OCI-LY7 (cell line): ENCODE results near the gene APC. TPM values are rescaled to one million over a fixed set of nuclear protein-coding genes. Genes with fewer than 3 reads are reported as not detected.

Experiments used
- BruUV-seq: library from RNA; stranded (reverse); fragments of 400-500 nt; replicated peaks from 2 replicates; lab custom pipeline; 2021; lab: Mats Ljungman, UMichigan
- CTCF ChIA-PET: fragments of 300-600 bp; sonication (Branson Sonifier 250); formaldehyde crosslinking; loops from one replicate; lab custom pipeline; 2022; ENCODE audit warnings: antibody characterized with exemption; ENCODE audit not compliant: unreplicated experiment; lab: Charles Lee
- POLR2A ChIA-PET: fragments of 300-600 bp; sonication (Branson Sonifier 250); formaldehyde crosslinking; loops from one replicate; lab custom pipeline; 2022; ENCODE audit warnings: antibody characterized with exemption; lab: Charles Lee
- DNase-seq: peaks from one replicate; pipeline ENCODE4 v3.0.0-alpha.2; 2015; ENCODE audit warnings: low spot score
- H2AFZ ChIP-seq: fragments of 200-600 bp; sonication (generic), shearing (Covaris generic); 2 replicates; pipeline ENCODE4 v1.6.1; 2014; ENCODE audit warnings: mild to moderate bottlenecking, antibody characterized with exemption, low read length, moderate library complexity
- H3K27ac ChIP-seq: fragments of 200-600 bp; sonication (generic); 2 replicates; pipeline ENCODE4 v1.5.1; 2014; ENCODE audit warnings: mixed run types, low read depth, mild to moderate bottlenecking, moderate library complexity, low read length, inconsistent platforms; ENCODE audit not compliant: poor library complexity, severe bottlenecking
- H3K36me3 ChIP-seq: fragments of 200-600 bp; sonication (generic); 2 replicates; pipeline ENCODE4 v1.6.1; 2014; ENCODE audit warnings: mild to moderate bottlenecking, antibody characterized with exemption, low read length, moderate library complexity, mixed read lengths; ENCODE audit not compliant: insufficient read depth
- H3K4me1 ChIP-seq: fragments of 200-600 bp; sonication (generic); 2 replicates; pipeline ENCODE4 v1.5.1; 2014; ENCODE audit warnings: mild to moderate bottlenecking, low read length; ENCODE audit not compliant: insufficient read depth, poor library complexity, severe bottlenecking
- H3K4me2 ChIP-seq: fragments of 200-600 bp; sonication (generic); 2 replicates; pipeline ENCODE4 v1.6.1; 2014; ENCODE audit warnings: mild to moderate bottlenecking, low read length
- H3K4me3 ChIP-seq: fragments of 200-600 bp; sonication (generic); 2 replicates; pipeline ENCODE4 v1.5.1; 2014; ENCODE audit warnings: mild to moderate bottlenecking, low read depth, low read length; ENCODE audit not compliant: poor library complexity, severe bottlenecking
- H3K79me2 ChIP-seq: fragments of 200-600 bp; sonication (generic); 2 replicates; pipeline ENCODE4 v1.6.1; 2016; ENCODE audit warnings: low read depth, mild to moderate bottlenecking, low read length, moderate library complexity, mixed read lengths; ENCODE audit not compliant: insufficient read depth
- H3K9me2 ChIP-seq: fragments of 200-600 bp; sonication (generic); 2 replicates; pipeline ENCODE4 v1.6.1; 2016; ENCODE audit warnings: mild to moderate bottlenecking, low read length, mixed read lengths; ENCODE audit not compliant: insufficient read depth
- H3K9me3 ChIP-seq: fragments of 200-600 bp; sonication (generic); 2 replicates; pipeline ENCODE4 v1.6.1; 2014; ENCODE audit warnings: mild to moderate bottlenecking, mixed run types, low read length, mixed read lengths
- H4K20me1 ChIP-seq: fragments of 200-600 bp; sonication (generic); 2 replicates; pipeline ENCODE4 v1.6.1; 2014; ENCODE audit warnings: mild to moderate bottlenecking, antibody characterized with exemption, low read length, moderate library complexity, mixed read lengths; ENCODE audit not compliant: insufficient read depth
- CTCF ChIP-seq: fragments of 200-600 bp; sonication (generic); conservative IDR thresholded peaks from 2 replicates; pipeline ENCODE4 v1.5.1; 2014; ENCODE audit warnings: mild to moderate bottlenecking, antibody characterized with exemption, low read length, moderate library complexity, mixed read lengths
- EZH2phosphoT487 ChIP-seq: fragments of 200-600 bp; sonication (generic); IDR thresholded peaks from 2 replicates; pipeline ENCODE4 v1.6.1; 2018; ENCODE audit warnings: low read depth, borderline replicate concordance, mild to moderate bottlenecking, mixed run types, antibody characterized with exemption, low read length, moderate library complexity, mixed read lengths
- intact Hi-C: fragments of 100-400 bp; cut with micrococcal nuclease; formaldehyde crosslinking; loops from one replicate; pipeline ENCODE4 v1.10.0; 2022; ENCODE audit not compliant: unreplicated experiment
- total RNA-seq, 2 experiments: library from RNA; depleted of rRNA in 1 of 2; stranded (reverse); fragments of >200 nt in 1 of 2; shearing (Covaris generic) in 1 of 2; gene quantifications; 2 replicates each; pipeline ENCODE4 v1.2.3, GENCODE V29; 2014 to 2022

APC gene
- total RNA-seq, 2 experiments from 2014 or later, result 33.1 to 34.8 TPM

GRCh38 chr5:112833971-112834370, 96.3 kb downstream of the APC start:
- H3K9me2 ChIP-seq, result no peaks in the 10 kb centered on the region
- DNase-seq, result no peak
- H2AFZ ChIP-seq, result no peak overlapping the region
- no peaks in the 10 kb centered on the region for H4K20me1 ChIP-seq
- no peak overlapping the region for H3K27ac ChIP-seq
- H3K79me2 ChIP-seq, result no peaks in the 10 kb centered on the region
- CTCF ChIA-PET, result no interaction called here
- POLR2A ChIA-PET, result interaction anchor here (0.6 to 0.7 kb wide), 3 partner anchors 31 to 128 kb away, joined by 3 to 6 read pairs (median 4); partner anchors contain the start of gene APC
- H3K4me3 ChIP-seq, result no peak overlapping the region
- H3K9me3 ChIP-seq, result no peaks in the 10 kb centered on the region
- no peaks in the 10 kb centered on the region for H3K4me1 ChIP-seq
- H3K36me3 ChIP-seq, result peaks cover 80% of the 10 kb centered on the region
- H3K4me2 ChIP-seq, result no peak overlapping the region
- BruUV-seq, result no TSS peak
- TF ChIP-seq CTCF (no peak), EZH2phosphoT487 (no peak)
- intact Hi-C loops, result no loop called here

GRCh38 chr5:112844489-112844888, 106.8 kb downstream of the APC start:
- POLR2A ChIA-PET, result interaction anchor here (0.6 to 1.1 kb wide), 5 partner anchors 16 to 165 kb away, joined by 3 to 5 read pairs (median 3); partner anchors contain the start of gene SRP19
- CTCF ChIA-PET, result no interaction called here

More at GRCh38 chr5:112844489-112844888, 106.8 kb downstream of the APC start:
- no peak overlapping the region for H3K4me2 ChIP-seq
- H4K20me1 ChIP-seq, result no peaks in the 10 kb centered on the region
- BruUV-seq, result no TSS peak
- no peaks in the 10 kb centered on the region for H3K79me2 ChIP-seq
- H3K9me3 ChIP-seq, result no peaks in the 10 kb centered on the region
- peaks cover 21% of the 10 kb centered on the region for H3K36me3 ChIP-seq
- no peak overlapping the region for H3K27ac ChIP-seq
- H3K9me2 ChIP-seq, result no peaks in the 10 kb centered on the region
- no peak overlapping the region for H2AFZ ChIP-seq
- no peaks in the 10 kb centered on the region for H3K4me1 ChIP-seq
- no peak for DNase-seq
- intact Hi-C loops, result no loop called here
- no peak overlapping the region for H3K4me3 ChIP-seq
- TF ChIP-seq EZH2phosphoT487 (no peak), CTCF (no peak)
